Measurements from ENCODE around the gene CYP11A1.
"Not testable (repeated sequence)": the region's sequence is repeated elsewhere in the genome, so short reads cannot be mapped to it uniquely, and the experiment has no call there.

CYP11A1 gene

GRCh38 chr15:74394090-74394846, 26.8 kb upstream of the CYP11A1 start:
- DNase-seq (ENCODE audit: low spot score), result no peak
- no peak overlapping the region for H3K27ac ChIP-seq
- no peak for TF ChIP-seq CTCF (conservative IDR thresholded peaks at IDR 0.05; ENCODE audit: low read depth)
- ChIA-PET POLR2A (ENCODE audit: low non-redundant PET) (no interaction called here), CTCF (interaction anchor here (1.6 kb wide), 1 partner anchor 12 kb away, joined by 6 read pairs; no protein-coding TSS in a partner anchor)

GRCh38 chr15:74393423-74393822, 26.0 kb upstream of the CYP11A1 start:
- CTCF ChIA-PET, result interaction anchor here (1.6 kb wide), 1 partner anchor 11 kb away, joined by 6 read pairs; no protein-coding TSS in a partner anchor

GRCh38 chr15:74392902-74393301, 25.5 kb upstream of the CYP11A1 start:
- CTCF ChIA-PET, result interaction anchor here (1.6 kb wide), 1 partner anchor 11 kb away, joined by 6 read pairs; no protein-coding TSS in a partner anchor

More at GRCh38 chr15:74393423-74393822, 26.0 kb upstream of the CYP11A1 start:
- H3K27ac ChIP-seq, result no peak overlapping the region
- DNase-seq (ENCODE audit: low spot score), result no peak
- no peak for TF ChIP-seq CTCF (conservative IDR thresholded peaks at IDR 0.05; ENCODE audit: low read depth)
- POLR2A ChIA-PET (ENCODE audit: low non-redundant PET), result no interaction called here

GRCh38 chr15:74392451-74392830, 25.0 kb upstream of the CYP11A1 start:
- ChIA-PET CTCF (no interaction called here), POLR2A (ENCODE audit: low non-redundant PET) (no interaction called here)
- no peak overlapping the region for H3K27ac ChIP-seq
- no peak for TF ChIP-seq CTCF (conservative IDR thresholded peaks at IDR 0.05; ENCODE audit: low read depth)
- no peak for DNase-seq (ENCODE audit: low spot score)

More at GRCh38 chr15:74392902-74393301, 25.5 kb upstream of the CYP11A1 start:
- H3K27ac ChIP-seq, result no peak overlapping the region
- TF ChIP-seq CTCF (conservative IDR thresholded peaks at IDR 0.05; ENCODE audit: low read depth), result no peak
- no peak for DNase-seq (ENCODE audit: low spot score)
- POLR2A ChIA-PET (ENCODE audit: low non-redundant PET), result no interaction called here

- POLR2A ChIA-PET (ENCODE audit: low non-redundant PET), result no interaction called here
- TF ChIP-seq CTCF (conservative IDR thresholded peaks at IDR 0.05; ENCODE audit: low read depth), result no peak
- H3K27ac ChIP-seq, result no peak overlapping the region
- CTCF ChIA-PET, result no interaction called here
- DNase-seq (ENCODE audit: low spot score), result no peak
Observed at GRCh38 chr15:74391582-74392450, 24.4 kb upstream of the CYP11A1 start.

GRCh38 chr15:74390647-74391288, 23.3 kb upstream of the CYP11A1 start:
- no peak overlapping the region for H3K27ac ChIP-seq
- CTCF ChIA-PET, result no interaction called here
- POLR2A ChIA-PET (ENCODE audit: low non-redundant PET), result no interaction called here
- no peak for TF ChIP-seq CTCF (conservative IDR thresholded peaks at IDR 0.05; ENCODE audit: low read depth)
- DNase-seq (ENCODE audit: low spot score), result no peak

GRCh38 chr15:74390049-74390646, 22.7 kb upstream of the CYP11A1 start:
- DNase-seq (ENCODE audit: low spot score); POLR2A ChIA-PET (ENCODE audit: low non-redundant PET); CTCF ChIA-PET; H3K27ac ChIP-seq: not testable (repeated sequence)

Measured in RWPE1 (cell line).